Right atrium auricular region (tissue), 2 donors: ENCODE data around the gene VSTM2L. TPM values are rescaled to one million over a fixed set of nuclear protein-coding genes. Genes with fewer than 3 reads are reported as not detected.

Source experiments
- DNase-seq: peaks from one replicate; pipeline ENCODE4 v3.0.0-alpha.2; 2019; ENCODE audit warnings: low spot score
- H3K27ac ChIP-seq, 2 donors: fragments of 200-600 bp; sonication (generic); 1 replicate in 1 of 2; 2 replicates in 1 of 2; pipeline ENCODE4 v1.5.1; 2016 to 2019
- H3K27me3 ChIP-seq, 2 donors: fragments of 200-600 bp; sonication (generic); one replicate each; pipeline versions ENCODE4 v1.5.1 to v1.6.0; 2017 to 2019
- H3K36me3 ChIP-seq: fragments of 200-600 bp; sonication (generic); one replicate; pipeline ENCODE4 v1.5.1; 2016
- H3K4me1 ChIP-seq, 2 donors: fragments of 200-600 bp; sonication (generic); one replicate each; pipeline versions ENCODE4 v1.5.1 to v1.6.0; 2017 to 2019
- H3K4me3 ChIP-seq, 2 donors: fragments of 200-600 bp; sonication (generic); 1 replicate in 1 of 2; 2 replicates in 1 of 2; pipeline ENCODE4 v1.5.1; 2017 to 2019; ENCODE audit warnings: mild to moderate bottlenecking in 1 of 2, moderate library complexity in 1 of 2
- H3K9me3 ChIP-seq, 2 donors: fragments of 200-600 bp; sonication (generic); one replicate each; pipeline ENCODE4 v1.5.1; 2019
- total RNA-seq, 2 donors: library from RNA; depleted of rRNA; stranded (reverse); fragments of >200 nt; gene quantifications; one replicate each; pipeline ENCODE4 v1.1.0, GENCODE V29; 2016
- TF ChIP-seq, protein P1 (sequence below), 2 donors: fragments of 200-600 bp; sonication (generic); IDR thresholded peaks; one replicate each; pipeline ENCODE4 v1.5.1; 2019; ENCODE audit warnings: antibody characterized with exemption in 2 of 2

Gene VSTM2L
- total RNA-seq, 2 donors from 2014 or later = 97.4 to 303 TPM

GRCh38 chr20:37986044-37986858 is 83.3 kb downstream of the VSTM2L start:
- Histone ChIP-seq H3K4me1 (peaks cover 0 to 71% of the 10 kb centered on the region in 2 donors), H3K27ac (peak overlapping the region; percentile 79 to 91), H3K27me3 (no peaks in the 10 kb centered on the region), H3K9me3 (no peaks in the 10 kb centered on the region), H3K36me3 (no peaks in the 10 kb centered on the region), H3K4me3 (no peak overlapping the region)
- DNase-seq = no peak
- TF ChIP-seq, protein P1, sequence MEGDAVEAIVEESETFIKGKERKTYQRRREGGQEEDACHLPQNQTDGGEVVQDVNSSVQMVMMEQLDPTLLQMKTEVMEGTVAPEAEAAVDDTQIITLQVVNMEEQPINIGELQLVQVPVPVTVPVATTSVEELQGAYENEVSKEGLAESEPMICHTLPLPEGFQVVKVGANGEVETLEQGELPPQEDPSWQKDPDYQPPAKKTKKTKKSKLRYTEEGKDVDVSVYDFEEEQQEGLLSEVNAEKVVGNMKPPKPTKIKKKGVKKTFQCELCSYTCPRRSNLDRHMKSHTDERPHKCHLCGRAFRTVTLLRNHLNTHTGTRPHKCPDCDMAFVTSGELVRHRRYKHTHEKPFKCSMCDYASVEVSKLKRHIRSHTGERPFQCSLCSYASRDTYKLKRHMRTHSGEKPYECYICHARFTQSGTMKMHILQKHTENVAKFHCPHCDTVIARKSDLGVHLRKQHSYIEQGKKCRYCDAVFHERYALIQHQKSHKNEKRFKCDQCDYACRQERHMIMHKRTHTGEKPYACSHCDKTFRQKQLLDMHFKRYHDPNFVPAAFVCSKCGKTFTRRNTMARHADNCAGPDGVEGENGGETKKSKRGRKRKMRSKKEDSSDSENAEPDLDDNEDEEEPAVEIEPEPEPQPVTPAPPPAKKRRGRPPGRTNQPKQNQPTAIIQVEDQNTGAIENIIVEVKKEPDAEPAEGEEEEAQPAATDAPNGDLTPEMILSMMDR (IDR thresholded peaks at IDR 0.05) = no peak

- H3K36me3 ChIP-seq = no peaks in the 10 kb centered on the region
- TF ChIP-seq, protein P1 (IDR thresholded peaks at IDR 0.05) = no peak
- H3K9me3 ChIP-seq = no peaks in the 10 kb centered on the region
- peak overlapping the region; percentile 79 to 91 for H3K27ac ChIP-seq
- H3K4me3 ChIP-seq = no peak overlapping the region
- peak; percentile 72 for DNase-seq
- H3K27me3 ChIP-seq = no peaks in the 10 kb centered on the region
- H3K4me1 ChIP-seq = peaks cover 0 to 79% of the 10 kb centered on the region in 2 donors
These were observed 84.1 kb downstream of the VSTM2L start for GRCh38 chr20:37986873-37987601.

- Histone ChIP-seq H3K4me1 (peaks cover 0 to 86% of the 10 kb centered on the region in 2 donors), H3K36me3 (no peaks in the 10 kb centered on the region)
These were observed 84.8 kb downstream of the VSTM2L start for GRCh38 chr20:37987602-37988290.

DNA sequence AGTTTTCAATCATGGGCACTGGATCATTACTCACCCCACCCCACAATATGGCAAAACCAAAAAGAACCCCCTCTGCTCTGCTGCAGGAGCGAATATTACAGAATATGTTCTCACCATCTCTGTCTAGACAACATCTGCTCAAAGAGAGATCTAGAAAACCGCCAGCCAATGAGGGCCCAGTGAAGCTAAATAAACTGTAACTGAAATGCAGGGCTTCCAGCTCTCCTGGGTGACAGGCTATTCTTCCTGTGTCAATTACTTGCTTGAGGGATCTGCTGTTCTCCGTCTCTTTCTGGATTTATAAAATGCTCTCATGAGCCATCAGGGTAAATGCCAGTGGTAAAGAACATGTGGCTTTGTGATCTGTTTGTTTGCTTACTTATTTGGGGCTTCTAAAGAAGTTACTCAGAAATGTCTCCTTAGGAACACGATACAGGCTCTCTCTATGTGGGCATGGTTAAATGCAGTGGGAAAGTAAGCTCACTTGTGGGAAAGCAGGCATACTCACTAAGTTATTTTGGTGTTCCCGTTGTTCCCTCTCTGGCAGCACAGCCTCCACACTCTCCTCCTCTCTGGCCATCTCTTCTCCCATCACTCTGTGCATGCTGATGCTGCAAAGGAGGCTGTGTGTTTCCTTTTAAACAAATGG is 85.5 kb downstream of the VSTM2L start:
- no peak for DNase-seq
- Histone ChIP-seq H3K4me1 (peaks cover 0 to 88% of the 10 kb centered on the region in 2 donors), H3K9me3 (no peaks in the 10 kb centered on the region), H3K36me3 (no peaks in the 10 kb centered on the region), H3K27ac (peak overlapping the region; percentile 79 to 91), H3K4me3 (no peak overlapping the region), H3K27me3 (no peaks in the 10 kb centered on the region)
- TF ChIP-seq, protein P1 (IDR thresholded peaks at IDR 0.05) = no peak

More at GRCh38 chr20:37987602-37988290, 84.8 kb downstream of the VSTM2L start:
- TF ChIP-seq, protein P1 (IDR thresholded peaks at IDR 0.05) = no peak
- DNase-seq = no peak
- Histone ChIP-seq H3K27ac (peak overlapping the region; percentile 79 to 91), H3K27me3 (no peaks in the 10 kb centered on the region), H3K9me3 (no peaks in the 10 kb centered on the region), H3K4me3 (no peak overlapping the region)

GRCh38 chr20:37989601-37990295 is 86.8 kb downstream of the VSTM2L start:
- no peak for DNase-seq
- H3K4me3 ChIP-seq = no peak overlapping the region
- TF ChIP-seq, protein P1 (IDR thresholded peaks at IDR 0.05) = no peak
- no peaks in the 10 kb centered on the region for H3K27me3 ChIP-seq
- H3K36me3 ChIP-seq = no peaks in the 10 kb centered on the region
- H3K4me1 ChIP-seq = peaks cover 0 to 88% of the 10 kb centered on the region in 2 donors
- peak overlapping the region; percentile 79 to 91 for H3K27ac ChIP-seq
- H3K9me3 ChIP-seq = no peaks in the 10 kb centered on the region
